K562 (cell line): Measurements from ENCODE around the gene RBM17. TPM values are rescaled to one million over a fixed set of nuclear protein-coding genes. Genes with fewer than 3 reads are reported as not detected.

ENCODE experiments used
- ATF7 ChIP-seq: fragments of 450-650 bp; IDR thresholded peaks from 2 replicates; pipeline ENCODE4 v1.7.1; 2014; ENCODE audit warnings: mild to moderate bottlenecking, moderate library complexity
- BRF2 ChIP-seq: IDR thresholded peaks from 3 replicates; pipeline ENCODE4 v1.6.1; 2011; ENCODE audit warnings: borderline replicate concordance, mild to moderate bottlenecking; ENCODE audit not compliant: insufficient read length, insufficient read depth
- CHD2 ChIP-seq: IDR thresholded peaks from 2 replicates; pipeline ENCODE4 v1.6.1; 2011; ENCODE audit warnings: low read depth, low read length
- DPF2 ChIP-seq: fragments of 450-650 bp; IDR thresholded peaks from 2 replicates; pipeline ENCODE4 v1.6.1; 2016
- E2F3 ChIP-seq: fragments of 250-450 bp; sonication (Bioruptor Pico); IDR thresholded peaks from 2 replicates; pipeline ENCODE4 v1.4.0; 2020; ENCODE audit warnings: mild to moderate bottlenecking
- HINFP ChIP-seq: fragments of 450-650 bp; conservative IDR thresholded peaks from 2 replicates; pipeline ENCODE4 v1.6.1; 2016; ENCODE audit warnings: missing genetic modification characterization, low read depth, mild to moderate bottlenecking, control low read depth, missing compliant biosample characterization
- HMG20B ChIP-seq: fragments of 250-450 bp; sonication (Bioruptor Pico); IDR thresholded peaks from 2 replicates; pipeline ENCODE4 v1.5.0; 2021; ENCODE audit warnings: mild to moderate bottlenecking
- NFIC ChIP-seq: fragments of 450-650 bp; IDR thresholded peaks from 2 replicates; pipeline ENCODE4 v1.6.1; 2017; ENCODE audit warnings: mild to moderate bottlenecking, inconsistent platforms
- NR2C2 ChIP-seq, 2 experiments: fragments of 200-800 bp in 1 of 2; sonication (Bioruptor generic) in 1 of 2; sonication (generic) in 1 of 2; formaldehyde crosslinking in 1 of 2; IDR thresholded peaks; 2 replicates each; pipeline versions ENCODE4 v1.6.1 to v1.8.0; 2016 to 2022; ENCODE audit warnings: mild to moderate bottlenecking in 1 of 2, missing compliant biosample characterization in 1 of 2, missing genetic modification characterization in 1 of 2, missing genetic modification reagents in 1 of 2
- RERE ChIP-seq: sonication (generic); formaldehyde crosslinking; IDR thresholded peaks from 2 replicates; pipeline ENCODE4 v1.8.0; 2023; ENCODE audit warnings: missing genetic modification reagents, mild to moderate bottlenecking, borderline replicate concordance
- TFAM ChIP-seq: fragments of 250-450 bp; sonication (Bioruptor Pico); conservative IDR thresholded peaks from 2 replicates; pipeline ENCODE4 v1.5.0; 2021; ENCODE audit warnings: mild to moderate bottlenecking, moderate library complexity
- YY1 ChIP-seq, 3 experiments: IDR thresholded peaks; 2 replicates each; pipeline ENCODE4 v1.6.1; 2011; ENCODE audit warnings: low read length in 2 of 3, mild to moderate bottlenecking in 2 of 3, moderate library complexity in 2 of 3, borderline replicate concordance in 1 of 3, control low read depth in 1 of 3, low read depth in 1 of 3; ENCODE audit not compliant: insufficient read depth in 3 of 3, insufficient replicate concordance in 2 of 3, control insufficient read depth in 1 of 3, insufficient read length in 1 of 3; ENCODE audit errors: extremely low read depth in 1 of 3
- ZBTB49 ChIP-seq: sonication (generic); formaldehyde crosslinking; IDR thresholded peaks from 2 replicates; pipeline ENCODE4 v1.8.0; 2022; ENCODE audit warnings: missing genetic modification reagents, mild to moderate bottlenecking, borderline replicate concordance
- ZKSCAN8 ChIP-seq: fragments of 200-800 bp; sonication (Bioruptor generic); IDR thresholded peaks from 2 replicates; pipeline ENCODE4 v1.6.1; 2016; ENCODE audit warnings: missing genetic modification characterization, missing compliant biosample characterization
- ZNF408 ChIP-seq: fragments of 250-450 bp; sonication (Bioruptor Pico); IDR thresholded peaks from 2 replicates; pipeline ENCODE4 v1.4.0; 2020; ENCODE audit warnings: low read depth, mild to moderate bottlenecking, moderate library complexity
- ZNF764 ChIP-seq: fragments of 250-450 bp; sonication (Bioruptor Pico); IDR thresholded peaks from 2 replicates; pipeline ENCODE4 v1.4.0; 2020; ENCODE audit warnings: low read depth, mild to moderate bottlenecking, moderate library complexity
- polyA plus RNA-seq, 8 experiments: library from polyadenylated mRNA; depleted of rRNA in 4 of 8; stranded (reverse) in 5 of 8; unstranded in 3 of 8; fragments of >200 nt; fragmentation: Nextera tagmentation in 2 of 8; fragmentation: Illumina TruSeq in 1 of 8; extraction: Ambion mirVana in 2 of 8; extraction: Trizol in 1 of 8; gene quantifications; 2 replicates each; pipeline versions ENCODE4 v1.2.1 to v1.2.3, GENCODE V29; 2011 to 2014; ENCODE audit warnings: inconsistent platforms in 1 of 8, missing spikeins in 1 of 8
- total RNA-seq, 7 experiments: library from RNA; depleted of rRNA in 6 of 7; stranded (reverse); fragments of >200 nt in 6 of 7; fragmentation: Illumina TruSeq in 2 of 7; extraction: Trizol in 2 of 7; gene quantifications; 2 replicates each; pipeline versions ENCODE4 v1.2.1 to v1.2.3, GENCODE V29; 2011 to 2021; ENCODE audit warnings: low replicate concordance in 1 of 7

Gene RBM17
- total and polyA plus RNA-seq, 9 of the 15 experiments (the other 6 are each of a cell fraction or from before 2014, with no cell fraction given), result 23.6 to 217 (median 124) TPM

GRCh38 chr10:6144406-6145165 lies 55.8 kb downstream of the RBM17 start (continued):
- TF ChIP-seq HINFP (no peak), ZNF764 (CRISPR knock-in tag) (no peak), NFIC (no peak; the same call in 1 of the 2 replicates), BRF2 (no peak), ZBTB49 (CRISPR knock-in tag) (no peak), YY1 (IDR thresholded peaks at IDR 0.05; ENCODE audit: borderline replicate concordance in 1 of 3, control insufficient read depth in 1 of 3, extremely low read depth in 1 of 3, insufficient read depth in 3 of 3, insufficient read length in 1 of 3, insufficient replicate concordance in 2 of 3, low read depth in 1 of 3, low read length in 2 of 3) (peak in 2 of 3 experiments; percentile 49), ATF7 (peak; percentile 56), DPF2 (no peak), NR2C2 (CRISPR knock-in tag; IDR thresholded peaks at IDR 0.05) (no peak), NR2C2 (tag; IDR thresholded peaks at IDR 0.05) (no peak), ZNF408 (CRISPR knock-in tag) (no peak), ZKSCAN8 (CRISPR knock-in tag) (no peak), CHD2 (no peak), E2F3 (no peak), TFAM (CRISPR knock-in tag) (no peak), HMG20B (no peak), RERE (CRISPR knock-in tag) (no peak)
